Measurements from ENCODE around the gene RAB18.

Gene RAB18

DNA sequence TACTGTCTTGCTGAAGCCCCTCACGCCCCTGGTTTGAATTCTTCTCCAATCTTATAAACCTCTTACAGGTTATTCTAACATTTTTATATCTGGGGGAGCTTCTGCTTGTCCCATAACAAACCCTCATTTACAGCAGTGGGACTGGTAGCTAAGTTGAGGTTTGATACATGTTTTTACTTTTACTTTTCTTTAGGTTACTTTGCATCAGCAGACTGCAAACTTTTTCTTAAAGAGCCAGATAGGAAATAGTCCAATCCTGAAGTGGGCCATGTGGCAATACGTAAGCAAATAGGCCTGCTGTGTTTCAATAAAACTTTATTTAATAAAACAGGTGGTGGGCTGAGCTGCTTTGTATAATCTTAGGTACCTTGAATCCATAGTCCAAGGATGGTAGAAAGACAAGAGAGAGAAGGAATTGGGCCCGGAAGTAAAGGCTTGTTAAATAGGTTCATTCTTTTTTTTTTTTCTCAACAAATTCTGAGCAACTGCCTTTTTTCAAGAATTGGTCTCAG lies 27.3 kb downstream of the RAB18 start:
- no peak for DNase-seq (ENCODE audit: low read depth)
- no peak overlapping the region for H3K4me3 ChIP-seq (replicated peaks; ENCODE audit: low read depth, low read length)
- TF ChIP-seq, protein P1, sequence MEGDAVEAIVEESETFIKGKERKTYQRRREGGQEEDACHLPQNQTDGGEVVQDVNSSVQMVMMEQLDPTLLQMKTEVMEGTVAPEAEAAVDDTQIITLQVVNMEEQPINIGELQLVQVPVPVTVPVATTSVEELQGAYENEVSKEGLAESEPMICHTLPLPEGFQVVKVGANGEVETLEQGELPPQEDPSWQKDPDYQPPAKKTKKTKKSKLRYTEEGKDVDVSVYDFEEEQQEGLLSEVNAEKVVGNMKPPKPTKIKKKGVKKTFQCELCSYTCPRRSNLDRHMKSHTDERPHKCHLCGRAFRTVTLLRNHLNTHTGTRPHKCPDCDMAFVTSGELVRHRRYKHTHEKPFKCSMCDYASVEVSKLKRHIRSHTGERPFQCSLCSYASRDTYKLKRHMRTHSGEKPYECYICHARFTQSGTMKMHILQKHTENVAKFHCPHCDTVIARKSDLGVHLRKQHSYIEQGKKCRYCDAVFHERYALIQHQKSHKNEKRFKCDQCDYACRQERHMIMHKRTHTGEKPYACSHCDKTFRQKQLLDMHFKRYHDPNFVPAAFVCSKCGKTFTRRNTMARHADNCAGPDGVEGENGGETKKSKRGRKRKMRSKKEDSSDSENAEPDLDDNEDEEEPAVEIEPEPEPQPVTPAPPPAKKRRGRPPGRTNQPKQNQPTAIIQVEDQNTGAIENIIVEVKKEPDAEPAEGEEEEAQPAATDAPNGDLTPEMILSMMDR (IDR thresholded peaks at IDR 0.05; ENCODE audit: low read length, missing control alignments), result no peak

DNA sequence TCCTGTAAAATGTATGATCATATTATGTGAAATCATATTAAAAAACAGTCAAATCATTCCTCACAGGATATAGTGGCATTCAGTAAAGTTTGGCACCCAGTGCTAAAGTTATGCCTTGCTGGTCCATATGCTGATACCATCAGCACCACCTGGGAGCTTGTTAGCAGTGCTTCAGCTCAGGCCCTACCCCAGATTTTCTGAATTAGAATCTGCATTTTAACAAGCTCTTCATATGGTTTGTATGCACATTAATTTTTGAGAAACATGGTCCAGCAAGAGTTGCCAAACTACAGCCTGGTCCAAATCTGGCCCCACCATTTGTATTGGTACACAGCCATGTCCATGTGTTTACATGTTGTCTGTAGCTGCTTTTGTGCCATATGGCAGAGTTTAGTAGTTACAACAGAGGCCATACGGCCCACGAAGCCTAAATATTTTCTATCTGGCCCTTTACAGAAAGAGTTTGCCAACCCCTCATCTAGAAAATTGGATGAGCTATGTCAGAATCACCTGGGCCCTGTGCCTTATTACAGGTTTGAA lies 30.1 kb downstream of the RAB18 start:
- DNase-seq (ENCODE audit: low read depth), result no peak
- H3K4me3 ChIP-seq (replicated peaks; ENCODE audit: low read depth, low read length), result no peak overlapping the region
- TF ChIP-seq, protein P1 (IDR thresholded peaks at IDR 0.05; ENCODE audit: low read length, missing control alignments), result no peak

DNA sequence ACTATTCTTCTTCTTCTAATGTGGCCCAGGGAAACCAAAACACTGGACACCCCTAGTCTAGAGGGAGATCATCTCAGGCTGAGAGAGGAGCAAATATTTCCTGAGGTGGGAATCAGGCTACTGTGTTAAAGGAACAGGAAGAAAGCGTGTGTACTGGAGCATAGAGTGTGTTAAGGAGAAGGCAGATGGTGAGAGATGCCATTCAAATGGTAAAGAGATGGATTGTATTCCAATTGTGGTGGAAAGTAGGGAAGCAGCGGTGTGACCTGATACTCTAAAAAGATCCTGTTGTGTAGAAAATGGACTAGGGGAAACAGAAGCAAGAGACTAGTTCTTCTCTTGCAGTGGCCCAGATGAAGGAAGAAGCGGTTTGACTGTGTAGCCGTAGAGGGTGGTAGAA lies 31.2 kb downstream of the RAB18 start:
- TF ChIP-seq, protein P1 (IDR thresholded peaks at IDR 0.05; ENCODE audit: low read length, missing control alignments), result no peak
- no peak overlapping the region for H3K4me3 ChIP-seq (replicated peaks; ENCODE audit: low read depth, low read length)
- DNase-seq (ENCODE audit: low read depth), result no peak

DNA sequence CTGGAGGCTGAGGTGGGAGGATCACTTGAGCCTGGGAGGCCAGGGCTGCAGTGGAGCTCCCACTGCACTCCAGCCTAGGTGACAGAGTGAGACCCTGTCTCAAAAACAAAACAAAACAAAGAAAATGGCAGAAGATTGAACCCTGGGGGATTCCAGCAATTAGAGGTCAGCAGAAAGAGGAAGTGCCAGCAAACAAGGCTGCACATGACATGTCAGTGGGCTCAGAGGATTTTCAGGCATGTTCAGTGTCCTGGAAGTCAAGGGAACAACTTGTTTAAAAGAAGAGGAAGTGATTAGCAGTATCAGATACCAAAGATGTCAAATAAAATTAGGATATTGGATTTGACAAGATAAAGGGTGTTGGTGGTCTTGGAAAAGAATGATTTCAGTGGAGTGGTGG lies 32.3 kb downstream of the RAB18 start:
- no peak for DNase-seq (ENCODE audit: low read depth)
- TF ChIP-seq, protein P1 (IDR thresholded peaks at IDR 0.05; ENCODE audit: low read length, missing control alignments), result no peak
- H3K4me3 ChIP-seq (replicated peaks; ENCODE audit: low read depth, low read length), result no peak overlapping the region

DNA sequence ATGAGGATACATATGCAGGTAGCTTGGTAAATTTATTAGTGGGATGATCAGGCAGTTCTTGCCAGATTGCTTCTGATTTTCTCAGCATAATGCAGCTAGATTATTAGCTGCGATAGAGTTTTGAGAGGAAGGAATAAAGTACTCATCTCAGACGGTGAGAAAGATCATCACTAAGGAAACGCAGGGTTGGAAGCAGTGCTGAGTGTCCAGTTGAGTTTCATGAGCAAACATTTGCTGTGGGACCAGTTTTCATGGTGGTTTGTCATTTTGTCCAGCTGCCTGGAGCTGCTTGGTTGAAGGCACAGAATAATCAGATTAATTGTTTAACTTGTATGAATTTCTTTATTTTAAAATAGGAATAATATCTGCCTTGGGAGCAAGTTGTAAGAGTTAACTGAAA lies 33.1 kb downstream of the RAB18 start:
- TF ChIP-seq, protein P1 (IDR thresholded peaks at IDR 0.05; ENCODE audit: low read length, missing control alignments), result no peak
- H3K4me3 ChIP-seq (replicated peaks; ENCODE audit: low read depth, low read length), result no peak overlapping the region
- no peak for DNase-seq (ENCODE audit: low read depth)

DNA sequence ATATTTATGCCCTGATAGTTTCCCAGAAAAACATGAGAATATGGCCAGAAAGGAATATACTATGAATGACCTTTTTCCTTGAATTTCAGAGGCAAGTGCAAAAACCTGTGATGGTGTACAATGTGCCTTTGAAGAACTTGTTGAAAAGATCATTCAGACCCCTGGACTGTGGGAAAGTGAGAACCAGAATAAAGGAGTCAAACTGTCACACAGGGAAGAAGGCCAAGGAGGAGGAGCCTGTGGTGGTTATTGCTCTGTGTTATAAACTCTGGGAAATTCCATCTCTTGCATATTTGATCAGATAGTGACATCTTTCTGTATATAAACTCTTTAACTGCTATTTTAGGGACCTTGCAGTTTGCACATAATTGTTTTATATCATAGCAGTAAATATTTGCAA lies 33.7 kb downstream of the RAB18 start:
- TF ChIP-seq, protein P1 (IDR thresholded peaks at IDR 0.05; ENCODE audit: low read length, missing control alignments), result no peak
- DNase-seq (ENCODE audit: low read depth), result no peak
- no peak overlapping the region for H3K4me3 ChIP-seq (replicated peaks; ENCODE audit: low read depth, low read length)

DNA sequence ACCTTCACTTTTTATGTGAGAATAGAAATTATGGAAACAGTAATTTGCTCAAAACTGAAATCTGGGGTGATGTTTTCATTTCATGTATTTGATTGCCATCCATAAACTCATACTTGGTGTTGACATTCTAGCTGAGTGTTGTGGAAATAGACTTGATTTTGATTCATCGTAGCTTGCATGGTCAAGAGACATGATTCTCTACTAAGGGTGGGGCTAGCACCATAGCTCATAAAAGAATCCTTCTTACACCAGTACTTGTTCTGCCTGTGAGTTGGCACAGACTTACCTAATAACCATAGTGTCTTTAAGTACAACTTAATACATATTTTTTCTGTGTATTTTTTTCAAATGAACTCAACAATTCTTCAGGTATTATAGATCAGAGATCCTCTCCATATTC lies 36.6 kb downstream of the RAB18 start:
- DNase-seq (ENCODE audit: low read depth), result no peak
- no peak overlapping the region for H3K4me3 ChIP-seq (replicated peaks; ENCODE audit: low read depth, low read length)
- TF ChIP-seq, protein P1 (IDR thresholded peaks at IDR 0.05; ENCODE audit: low read length, missing control alignments), result no peak
